Body of pancreas (tissue), 4 donors: Measurements from ENCODE around the gene PHF21B. TPM values are rescaled to one million over a fixed set of nuclear protein-coding genes. Genes with fewer than 3 reads are reported as not detected.
"Not testable (repeated sequence)": the region's sequence is repeated elsewhere in the genome, so short reads cannot be mapped to it uniquely, and the experiment has no call there.

Experiments used
- ATAC-seq: fragments of 150-250 bp; one replicate; pipeline ENCODE4 v1.9.1; 2016
- DNase-seq, 4 donors: peaks; one replicate each; pipeline ENCODE4 v3.0.0-alpha.2; 2019
- H3K27ac ChIP-seq, 4 donors: fragments of 200-600 bp; sonication (generic); 1 replicate in 3 of 4; 2 replicates in 1 of 4; pipeline versions ENCODE4 v1.5.1 to v1.6.1; 2016 to 2019; ENCODE audit warnings: mild to moderate bottlenecking in 1 of 4, mixed read lengths in 1 of 4, moderate library complexity in 1 of 4
- H3K27me3 ChIP-seq, 2 donors: fragments of 200-600 bp; sonication (generic); one replicate each; pipeline ENCODE4 v1.6.0; 2016; ENCODE audit warnings: mild to moderate bottlenecking in 1 of 2
- H3K36me3 ChIP-seq, 2 donors: fragments of 200-600 bp; sonication (generic); replicated peaks in 1 of 2; 2 replicates each; pipeline ENCODE4 v1.5.1; 2016; ENCODE audit warnings: low read depth in 2 of 2; ENCODE audit not compliant: insufficient read depth in 1 of 2
- H3K4me1 ChIP-seq: fragments of 200-600 bp; sonication (generic); one replicate; pipeline ENCODE4 v1.6.0; 2016
- H3K4me3 ChIP-seq, 2 donors: fragments of 200-600 bp; sonication (generic); 1 replicate in 1 of 2; 2 replicates in 1 of 2; pipeline ENCODE4 v1.5.1; 2016 to 2019
- H3K9me3 ChIP-seq, 3 donors: fragments of 200-600 bp; sonication (generic); 1 replicate in 2 of 3; 2 replicates in 1 of 3; pipeline ENCODE4 v1.5.1; 2016
- POLR2A ChIP-seq, 3 donors: fragments of 450-650 bp; IDR thresholded peaks; one replicate each; pipeline ENCODE4 v1.6.1; 2016; ENCODE audit warnings: antibody characterized with exemption in 3 of 3, mild to moderate bottlenecking in 2 of 3
- WGBS, 2 donors: methylation state at CpG; one replicate each; pipeline ENCODE4 v1.1.5; 2017; 5-methylcytosine and 5-hydroxymethylcytosine counted together
- intact Hi-C: fragments of 100-400 bp; cut with DNase I; formaldehyde crosslinking; loops from one replicate; pipeline ENCODE4 v1.15.1; 2023
- total RNA-seq, 2 donors: library from RNA; depleted of rRNA; stranded (reverse); fragments of >200 nt; gene quantifications; one replicate each; pipeline ENCODE4 v1.1.0, GENCODE V29; 2016
- TF ChIP-seq, protein P1 (sequence below), 7 experiments: fragments of 450-650 bp in 4 of 7; fragments of 200-600 bp in 3 of 7; sonication (generic) in 3 of 7; IDR thresholded peaks; one replicate each; pipeline ENCODE4 v1.5.1; 2016 to 2019; ENCODE audit warnings: antibody characterized with exemption in 7 of 7

The PHF21B gene
- total RNA-seq, 2 donors from 2014 or later, result under 0.01 TPM; not detected in 1

GRCh38 chr22:44906248-44906936 lies 103.4 kb downstream of the PHF21B start:
- WGBS, 2 donors, result 75 to 79% methylated on average over 12 to 21 of the region's 21 CpGs
- Histone ChIP-seq H3K27me3 (no peaks in the 10 kb centered on the region), H3K9me3 (peaks cover 0 to 7% (median 0%) of the 10 kb centered on the region in 3 donors), H3K36me3 (no peaks in the 10 kb centered on the region), H3K4me1 (no peaks in the 10 kb centered on the region), H3K27ac (no peak overlapping the region), H3K4me3 (no peak overlapping the region)
- intact Hi-C loops, result no loop called here
- no peak for ATAC-seq
- DNase-seq, result no peak
- TF ChIP-seq, protein P1, sequence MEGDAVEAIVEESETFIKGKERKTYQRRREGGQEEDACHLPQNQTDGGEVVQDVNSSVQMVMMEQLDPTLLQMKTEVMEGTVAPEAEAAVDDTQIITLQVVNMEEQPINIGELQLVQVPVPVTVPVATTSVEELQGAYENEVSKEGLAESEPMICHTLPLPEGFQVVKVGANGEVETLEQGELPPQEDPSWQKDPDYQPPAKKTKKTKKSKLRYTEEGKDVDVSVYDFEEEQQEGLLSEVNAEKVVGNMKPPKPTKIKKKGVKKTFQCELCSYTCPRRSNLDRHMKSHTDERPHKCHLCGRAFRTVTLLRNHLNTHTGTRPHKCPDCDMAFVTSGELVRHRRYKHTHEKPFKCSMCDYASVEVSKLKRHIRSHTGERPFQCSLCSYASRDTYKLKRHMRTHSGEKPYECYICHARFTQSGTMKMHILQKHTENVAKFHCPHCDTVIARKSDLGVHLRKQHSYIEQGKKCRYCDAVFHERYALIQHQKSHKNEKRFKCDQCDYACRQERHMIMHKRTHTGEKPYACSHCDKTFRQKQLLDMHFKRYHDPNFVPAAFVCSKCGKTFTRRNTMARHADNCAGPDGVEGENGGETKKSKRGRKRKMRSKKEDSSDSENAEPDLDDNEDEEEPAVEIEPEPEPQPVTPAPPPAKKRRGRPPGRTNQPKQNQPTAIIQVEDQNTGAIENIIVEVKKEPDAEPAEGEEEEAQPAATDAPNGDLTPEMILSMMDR (IDR thresholded peaks at IDR 0.05), result no peak
- no peak for TF ChIP-seq POLR2A (IDR thresholded peaks at IDR 0.05)

DNA sequence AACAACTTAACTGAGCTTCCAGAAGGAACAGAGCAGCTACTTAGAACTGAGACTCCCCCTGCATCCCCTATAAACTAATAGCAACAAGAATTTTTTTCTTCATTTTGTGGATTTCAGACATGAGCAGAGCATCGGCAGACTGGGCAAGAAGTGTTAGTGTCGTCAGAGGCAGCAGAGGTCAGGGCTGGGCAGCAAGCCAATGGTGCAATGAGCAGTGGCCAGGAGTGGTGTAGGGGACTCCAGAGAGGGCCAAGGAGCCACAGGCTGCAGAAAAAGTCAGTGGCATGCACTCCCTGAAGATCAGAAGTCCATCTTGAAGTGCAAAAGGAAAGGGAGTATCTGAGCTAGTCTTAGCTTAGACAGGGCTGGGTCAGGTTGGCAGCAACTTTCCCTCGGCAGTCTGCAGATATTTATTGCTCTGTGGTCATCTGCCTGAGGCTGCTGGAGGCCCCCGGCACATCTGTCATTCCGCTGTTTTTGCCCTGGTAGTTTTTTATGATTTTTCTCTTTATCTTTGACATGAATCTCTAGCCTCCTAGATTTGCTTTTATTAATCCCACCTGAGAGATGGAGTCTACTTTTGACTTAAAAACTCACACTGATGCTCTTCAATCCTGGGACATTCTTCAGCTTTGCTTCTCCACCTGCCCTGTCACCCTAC lies 105.2 kb downstream of the PHF21B start:
- H3K36me3 ChIP-seq, H3K27me3 ChIP-seq, H3K27ac ChIP-seq, H3K4me1 ChIP-seq, H3K4me3 ChIP-seq, ATAC-seq, DNase-seq, intact Hi-C loops: not testable (repeated sequence)
- H3K9me3 ChIP-seq, result peaks cover 0 to 18% (median 0%) of the 10 kb centered on the region in 3 donors
- WGBS, 2 donors, result 44 to 63% methylated on average over 3 to 4 of the region's 5 CpGs

GRCh38 chr22:44903164-44903563 lies 106.6 kb downstream of the PHF21B start:
- WGBS, 2 donors, result 60% methylated on average over 1 of the region's 2 CpGs; no CpG with 5 or more reads in 1 of the 2 donors
- H3K4me3 ChIP-seq, H3K36me3 ChIP-seq, H3K27ac ChIP-seq, H3K27me3 ChIP-seq, H3K4me1 ChIP-seq, intact Hi-C loops, DNase-seq, ATAC-seq: not testable (repeated sequence)
- H3K9me3 ChIP-seq, result peaks cover 0 to 18% (median 0%) of the 10 kb centered on the region in 3 donors

DNA sequence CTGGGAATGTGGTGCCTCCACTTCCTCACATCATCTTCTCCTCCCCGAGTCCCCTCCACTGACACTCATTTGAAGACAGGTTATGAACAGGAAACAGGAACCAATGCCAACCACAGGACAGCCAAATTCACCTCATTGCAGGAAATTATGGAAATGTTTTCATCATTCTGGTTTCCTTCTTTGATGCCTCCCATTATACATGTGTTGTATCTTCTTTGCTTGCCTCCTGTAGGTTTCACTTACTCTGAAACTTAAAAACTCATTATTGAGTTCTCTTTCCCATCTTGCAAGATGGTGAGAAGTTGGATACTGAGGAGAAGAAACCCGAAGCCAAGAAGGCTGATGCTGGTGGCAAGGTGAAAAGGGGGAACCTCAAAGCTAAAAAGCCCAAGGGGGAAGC lies 108.5 kb downstream of the PHF21B start:
- no peak overlapping the region for H3K4me3 ChIP-seq
- peaks cover 0 to 18% (median 0%) of the 10 kb centered on the region in 3 donors for H3K9me3 ChIP-seq
- ATAC-seq (no peak), DNase-seq (no peak)
- no peak for TF ChIP-seq POLR2A (IDR thresholded peaks at IDR 0.05)
- TF ChIP-seq, protein P1 (IDR thresholded peaks at IDR 0.05), result no peak
- no peaks in the 10 kb centered on the region for H3K36me3 ChIP-seq
- H3K27ac ChIP-seq, result no peak overlapping the region
- H3K4me1 ChIP-seq, result no peaks in the 10 kb centered on the region
- WGBS, 2 donors, result 59 to 75% methylated on average over 2 of the region's 2 CpGs
- H3K27me3 ChIP-seq, result no peaks in the 10 kb centered on the region
- intact Hi-C loops, result no loop called here

DNA sequence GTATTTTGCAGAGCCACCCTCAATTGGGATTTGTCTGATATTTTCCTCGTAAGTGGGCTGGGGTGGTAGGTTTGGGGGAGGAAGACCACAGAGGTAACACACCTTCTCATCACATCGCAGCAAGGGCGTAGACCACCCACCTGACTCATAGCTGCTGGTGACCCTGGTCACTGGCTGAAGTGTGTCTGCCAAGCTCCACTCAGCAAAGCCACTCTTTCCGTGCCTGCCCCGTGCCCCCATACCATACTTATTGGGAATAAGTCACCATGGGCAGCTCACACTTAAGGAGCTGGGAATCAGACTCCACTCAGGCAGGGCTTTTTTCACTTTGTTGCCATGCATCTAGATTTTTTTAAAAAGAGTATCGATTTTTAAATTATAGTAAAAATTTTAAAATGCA lies 111.6 kb downstream of the PHF21B start:
- no peak for DNase-seq
- intact Hi-C loops, result no loop called here

More for the DNA sequence above, 111.6 kb downstream of the PHF21B start:
- Histone ChIP-seq H3K27ac (no peak overlapping the region), H3K4me1 (no peaks in the 10 kb centered on the region), H3K4me3 (no peak overlapping the region), H3K9me3 (peaks cover 0 to 18% (median 0%) of the 10 kb centered on the region in 3 donors), H3K27me3 (no peaks in the 10 kb centered on the region), H3K36me3 (no peaks in the 10 kb centered on the region)
- TF ChIP-seq, protein P1 (IDR thresholded peaks at IDR 0.05), result no peak
- no peak for TF ChIP-seq POLR2A (IDR thresholded peaks at IDR 0.05)
- ATAC-seq, result no peak
- 79 to 80% methylated on average over 6 of the region's 6 CpGs for WGBS, 2 donors
